ENCODE results near the gene PSME3IP1.

GRCh38 chr16:57111420-57111819 lies 74.4 kb downstream of the PSME3IP1 start:
- no peak for TF ChIP-seq ZNF274 (IDR thresholded peaks at IDR 0.05; ENCODE audit: low read depth, low read length)
- TF ChIP-seq SUZ12 (IDR thresholded peaks at IDR 0.05; ENCODE audit: extremely low read depth, insufficient read depth, insufficient read length) = no peak

Data from NT2/D1 (cell line).